Activated CD8-positive, alpha-beta T cell treated with anti-CD3 and anti-CD28 coated beads for 36 hours (primary cell): ENCODE measurements around the gene EHBP1. TPM values are rescaled to one million over a fixed set of nuclear protein-coding genes. Genes with fewer than 3 reads are reported as not detected.

Experiments used
- ATAC-seq: fragments of 200-7000 bp; cut with Tn5 transposase; one replicate; pipeline ENCODE4 v1.10.0; 2021; ENCODE audit warnings: mild to moderate bottlenecking, moderate library complexity
- CTCF ChIA-PET: fragments of 350-600 bp; sonication (Branson Sonifier 250); formaldehyde crosslinking; loops from one replicate; lab custom pipeline; 2021; ENCODE audit warnings: antibody characterized with exemption; lab: Charles Lee
- POLR2A ChIA-PET: fragments of 350-600 bp; sonication (Branson Sonifier 250); formaldehyde crosslinking; loops from one replicate; lab custom pipeline; 2021; ENCODE audit warnings: antibody characterized with exemption; lab: Charles Lee
- DNase-seq: peaks from one replicate; pipeline ENCODE4 v3.0.0-alpha.2; 2020
- H3K27ac Mint-ChIP-seq: one replicate; pipeline ENCODE4 v1.8.0; 2021; ENCODE audit warnings: mild to moderate bottlenecking, mixed read lengths
- H3K27me3 Mint-ChIP-seq: one replicate; pipeline ENCODE4 v1.8.0; 2021; ENCODE audit warnings: mixed read lengths
- H3K36me3 Mint-ChIP-seq: one replicate; pipeline ENCODE4 v1.8.0; 2021; ENCODE audit warnings: low read depth, mixed read lengths
- H3K4me1 Mint-ChIP-seq: one replicate; pipeline ENCODE4 v1.8.0; 2021; ENCODE audit warnings: low read depth, mixed read lengths
- H3K4me3 Mint-ChIP-seq: one replicate; pipeline ENCODE4 v1.8.0; 2021; ENCODE audit warnings: mild to moderate bottlenecking, moderate library complexity, mixed read lengths
- H3K9me3 Mint-ChIP-seq: one replicate; pipeline ENCODE4 v1.8.0; 2021; ENCODE audit warnings: mixed read lengths
- intact Hi-C: fragments of 100-400 bp; cut with micrococcal nuclease; formaldehyde crosslinking; loops from one replicate; pipeline ENCODE4 v1.10.0; 2022
- total RNA-seq, 2 experiments: library from RNA; stranded (reverse); gene quantifications; one replicate each; pipeline ENCODE4 v1.2.3, GENCODE V29; 2021
- TF ChIP-seq, protein P1 (sequence below): fragments of 200-600 bp; IDR thresholded peaks from one replicate; pipeline ENCODE4 v1.8.0; 2022; ENCODE audit warnings: antibody characterized with exemption, mild to moderate bottlenecking

The EHBP1 gene
- total RNA-seq, 2 experiments from 2014 or later, result 24.1 to 24.3 TPM

- peaks cover 11% of the 10 kb centered on the region for H3K4me1 Mint-ChIP-seq
- ChIA-PET CTCF (no interaction called here), POLR2A (no interaction called here)
- H3K27ac Mint-ChIP-seq, result no peak overlapping the region
- H3K36me3 Mint-ChIP-seq, result peaks cover 13% of the 10 kb centered on the region
- H3K4me3 Mint-ChIP-seq, result no peak overlapping the region
- ATAC-seq (no peak), DNase-seq (no peak)
- H3K27me3 Mint-ChIP-seq, result no peaks in the 10 kb centered on the region
- peaks cover 2% of the 10 kb centered on the region for H3K9me3 Mint-ChIP-seq
- intact Hi-C loops, result no loop called here
- TF ChIP-seq, protein P1, sequence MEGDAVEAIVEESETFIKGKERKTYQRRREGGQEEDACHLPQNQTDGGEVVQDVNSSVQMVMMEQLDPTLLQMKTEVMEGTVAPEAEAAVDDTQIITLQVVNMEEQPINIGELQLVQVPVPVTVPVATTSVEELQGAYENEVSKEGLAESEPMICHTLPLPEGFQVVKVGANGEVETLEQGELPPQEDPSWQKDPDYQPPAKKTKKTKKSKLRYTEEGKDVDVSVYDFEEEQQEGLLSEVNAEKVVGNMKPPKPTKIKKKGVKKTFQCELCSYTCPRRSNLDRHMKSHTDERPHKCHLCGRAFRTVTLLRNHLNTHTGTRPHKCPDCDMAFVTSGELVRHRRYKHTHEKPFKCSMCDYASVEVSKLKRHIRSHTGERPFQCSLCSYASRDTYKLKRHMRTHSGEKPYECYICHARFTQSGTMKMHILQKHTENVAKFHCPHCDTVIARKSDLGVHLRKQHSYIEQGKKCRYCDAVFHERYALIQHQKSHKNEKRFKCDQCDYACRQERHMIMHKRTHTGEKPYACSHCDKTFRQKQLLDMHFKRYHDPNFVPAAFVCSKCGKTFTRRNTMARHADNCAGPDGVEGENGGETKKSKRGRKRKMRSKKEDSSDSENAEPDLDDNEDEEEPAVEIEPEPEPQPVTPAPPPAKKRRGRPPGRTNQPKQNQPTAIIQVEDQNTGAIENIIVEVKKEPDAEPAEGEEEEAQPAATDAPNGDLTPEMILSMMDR, result no peak
Observed at GRCh38 chr2:62806231-62806630, 100.7 kb downstream of the EHBP1 start.

DNA sequence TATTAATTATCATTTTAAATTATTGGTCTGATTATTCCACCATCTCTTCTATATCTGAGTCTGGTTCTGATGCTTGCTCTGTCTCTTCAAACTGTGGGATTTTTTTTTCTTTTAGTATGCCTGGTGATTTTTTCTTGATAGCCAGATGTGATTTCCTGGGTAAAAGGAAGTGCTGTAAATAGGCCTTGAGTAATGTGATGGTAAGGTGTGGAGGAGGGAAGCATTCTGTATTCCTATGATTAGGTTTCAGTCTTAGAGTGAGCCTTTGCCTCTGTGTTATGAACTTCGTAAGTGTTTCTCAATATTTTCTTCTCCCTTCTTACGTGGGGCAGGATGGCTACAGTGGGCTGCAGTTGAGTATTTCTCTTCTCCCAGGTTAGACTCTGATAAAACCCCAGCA, 103.0 kb downstream of the EHBP1 start:
- DNase-seq (no peak), ATAC-seq (no peak)
- Mint-ChIP-seq H3K9me3 (peaks cover 2% of the 10 kb centered on the region), H3K4me1 (peaks cover 2% of the 10 kb centered on the region), H3K27ac (no peak overlapping the region), H3K4me3 (no peak overlapping the region), H3K27me3 (no peaks in the 10 kb centered on the region), H3K36me3 (peaks cover 13% of the 10 kb centered on the region)
- intact Hi-C loops, result no loop called here
- TF ChIP-seq, protein P1, result no peak
- ChIA-PET POLR2A (no interaction called here), CTCF (interaction anchor here (1.1 kb wide), 1 partner anchor 12 kb away, joined by 3 read pairs; no protein-coding TSS in a partner anchor)

DNA sequence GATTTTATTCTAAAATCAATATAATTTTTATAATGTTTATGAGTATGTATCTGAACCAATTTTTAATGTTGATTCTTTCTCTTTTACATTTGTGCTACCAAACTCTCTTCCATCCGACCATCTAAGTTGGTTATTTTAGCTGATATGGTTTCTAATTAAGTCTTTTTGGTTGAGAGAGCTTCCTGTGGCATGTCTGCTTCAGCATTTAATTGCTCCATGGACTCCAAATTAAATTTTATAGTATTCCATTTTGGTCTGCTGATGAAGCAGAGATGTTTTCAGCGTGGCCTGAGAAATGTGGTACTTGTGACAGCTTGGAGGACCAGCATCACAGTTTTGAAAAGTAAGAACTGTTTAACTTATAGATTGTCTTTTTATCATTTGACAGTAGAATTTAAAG, 105.6 kb downstream of the EHBP1 start:
- no peak overlapping the region for H3K4me3 Mint-ChIP-seq
- intact Hi-C loops, result no loop called here
- H3K9me3 Mint-ChIP-seq, result peaks cover 2% of the 10 kb centered on the region
- H3K27ac Mint-ChIP-seq, result no peak overlapping the region
- H3K36me3 Mint-ChIP-seq, result peaks cover 12% of the 10 kb centered on the region
- DNase-seq, result no peak
- TF ChIP-seq, protein P1, result no peak
- POLR2A ChIA-PET, result no interaction called here
- H3K27me3 Mint-ChIP-seq, result no peaks in the 10 kb centered on the region
- CTCF ChIA-PET, result no interaction called here
- peaks cover 9% of the 10 kb centered on the region for H3K4me1 Mint-ChIP-seq
- no peak for ATAC-seq

GRCh38 chr2:62811972-62812371, 106.5 kb downstream of the EHBP1 start:
- peaks cover 2% of the 10 kb centered on the region for H3K9me3 Mint-ChIP-seq
- DNase-seq, result no peak
- CTCF ChIA-PET, result interaction anchor here (1.1 kb wide), 1 partner anchor 236 kb away, joined by 3 read pairs; no protein-coding TSS in a partner anchor
- intact Hi-C loops, result no loop called here
- peaks cover 7% of the 10 kb centered on the region for H3K36me3 Mint-ChIP-seq
- H3K27ac Mint-ChIP-seq, result no peak overlapping the region
- TF ChIP-seq, protein P1, result no peak
- no peak for ATAC-seq
- H3K27me3 Mint-ChIP-seq, result no peaks in the 10 kb centered on the region
- peaks cover 9% of the 10 kb centered on the region for H3K4me1 Mint-ChIP-seq
- POLR2A ChIA-PET, result no interaction called here
- H3K4me3 Mint-ChIP-seq, result no peak overlapping the region

DNA sequence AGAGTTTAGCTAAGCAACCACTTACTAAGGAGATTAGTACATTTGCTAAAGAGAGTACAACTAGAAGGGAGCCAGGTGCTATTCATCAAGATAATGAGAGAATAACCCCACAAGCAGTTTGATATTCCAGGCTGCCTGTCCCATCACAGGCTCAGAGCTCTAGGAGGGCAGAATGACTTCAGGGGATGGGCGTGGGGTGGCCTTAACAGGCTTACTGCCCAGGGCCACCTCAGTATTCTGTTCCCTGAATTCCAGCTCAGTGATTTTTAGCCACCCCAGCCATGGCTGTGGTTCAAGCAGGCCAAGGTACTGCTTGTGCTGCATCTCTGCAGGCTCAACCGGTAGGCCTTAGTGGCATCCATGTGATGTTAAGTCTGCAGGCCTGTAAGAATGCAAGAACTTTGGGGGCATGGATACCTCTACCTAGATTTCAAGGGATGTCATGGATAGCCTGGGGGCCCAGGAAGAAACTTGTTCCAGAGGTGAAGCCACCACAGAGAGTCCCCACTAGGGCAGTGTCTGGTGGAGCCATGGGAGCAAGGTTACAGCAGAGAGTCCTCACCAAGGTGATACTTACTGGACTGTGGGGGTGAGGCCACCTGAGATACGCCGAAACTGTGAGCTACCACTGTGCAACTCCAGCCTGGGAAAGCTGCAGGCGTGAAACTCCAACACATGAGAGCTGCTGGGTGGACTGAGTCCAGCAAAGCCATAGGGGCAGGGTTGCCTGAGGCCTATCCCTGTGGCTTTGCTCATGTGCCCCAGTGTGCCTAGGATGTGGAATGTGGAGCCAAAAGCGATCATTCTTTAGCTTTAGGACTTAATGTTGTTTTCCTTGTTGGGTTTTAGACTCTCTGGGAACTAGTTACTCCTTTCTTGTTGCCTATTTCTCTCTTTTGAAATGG, 107.7 kb downstream of the EHBP1 start:
- intact Hi-C loops, result no loop called here
- DNase-seq (no peak), ATAC-seq (no peak)
- TF ChIP-seq, protein P1, result no peak
- H3K4me1 Mint-ChIP-seq, result peaks cover 9% of the 10 kb centered on the region
- ChIA-PET CTCF (interaction anchor here (1.1 kb wide), 1 partner anchor 237 kb away, joined by 3 read pairs; no protein-coding TSS in a partner anchor), POLR2A (no interaction called here)
- H3K27me3 Mint-ChIP-seq, result no peaks in the 10 kb centered on the region
- H3K4me3 Mint-ChIP-seq, result no peak overlapping the region
- H3K9me3 Mint-ChIP-seq, result no peaks in the 10 kb centered on the region
- H3K36me3 Mint-ChIP-seq, result peaks cover 4% of the 10 kb centered on the region
- H3K27ac Mint-ChIP-seq, result no peak overlapping the region
